Esophagus squamous epithelium (tissue), 4 donors: ENCODE results near the gene CALU.

Experiments
- POLR2A ChIP-seq, 4 donors: fragments of 450-650 bp; IDR thresholded peaks; one replicate each; pipeline ENCODE4 v1.6.1; 2017; ENCODE audit warnings: antibody characterized with exemption in 4 of 4, mild to moderate bottlenecking in 4 of 4, moderate library complexity in 3 of 4
- TF ChIP-seq, protein P1 (sequence below), 6 experiments: fragments of 450-650 bp in 4 of 6; fragments of 200-600 bp in 2 of 6; sonication (generic) in 2 of 6; IDR thresholded peaks; one replicate each; pipeline ENCODE4 v1.5.1; 2016 to 2019; ENCODE audit warnings: antibody characterized with exemption in 6 of 6, mild to moderate bottlenecking in 4 of 6, moderate library complexity in 4 of 6

DNA sequence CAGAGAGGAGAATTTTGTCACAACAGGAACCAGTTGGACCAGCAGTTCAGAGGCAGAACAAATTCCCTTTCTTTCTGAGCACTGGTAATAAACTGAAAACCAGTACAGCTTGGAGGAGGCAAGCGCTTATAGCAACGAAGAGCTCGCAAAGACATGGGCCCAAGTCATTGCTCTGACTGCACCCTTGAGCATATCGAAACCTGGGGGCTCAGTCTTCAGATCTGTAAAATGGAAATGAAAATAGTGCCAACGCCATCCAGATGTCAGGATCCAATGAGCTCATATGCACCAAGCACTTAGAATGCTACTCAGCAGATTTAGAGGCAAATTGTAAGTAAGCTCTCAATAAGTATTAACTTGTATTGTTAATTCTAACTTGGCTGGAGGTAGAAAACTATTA lies 14.4 kb upstream of the CALU start:
- TF ChIP-seq, protein P1, sequence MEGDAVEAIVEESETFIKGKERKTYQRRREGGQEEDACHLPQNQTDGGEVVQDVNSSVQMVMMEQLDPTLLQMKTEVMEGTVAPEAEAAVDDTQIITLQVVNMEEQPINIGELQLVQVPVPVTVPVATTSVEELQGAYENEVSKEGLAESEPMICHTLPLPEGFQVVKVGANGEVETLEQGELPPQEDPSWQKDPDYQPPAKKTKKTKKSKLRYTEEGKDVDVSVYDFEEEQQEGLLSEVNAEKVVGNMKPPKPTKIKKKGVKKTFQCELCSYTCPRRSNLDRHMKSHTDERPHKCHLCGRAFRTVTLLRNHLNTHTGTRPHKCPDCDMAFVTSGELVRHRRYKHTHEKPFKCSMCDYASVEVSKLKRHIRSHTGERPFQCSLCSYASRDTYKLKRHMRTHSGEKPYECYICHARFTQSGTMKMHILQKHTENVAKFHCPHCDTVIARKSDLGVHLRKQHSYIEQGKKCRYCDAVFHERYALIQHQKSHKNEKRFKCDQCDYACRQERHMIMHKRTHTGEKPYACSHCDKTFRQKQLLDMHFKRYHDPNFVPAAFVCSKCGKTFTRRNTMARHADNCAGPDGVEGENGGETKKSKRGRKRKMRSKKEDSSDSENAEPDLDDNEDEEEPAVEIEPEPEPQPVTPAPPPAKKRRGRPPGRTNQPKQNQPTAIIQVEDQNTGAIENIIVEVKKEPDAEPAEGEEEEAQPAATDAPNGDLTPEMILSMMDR (IDR thresholded peaks at IDR 0.05): no peak
- no peak for TF ChIP-seq POLR2A (IDR thresholded peaks at IDR 0.05)
